SH-SY5Y (cell line): Measurements from ENCODE around the gene AP2S1.

Experiments
- GATA2 ChIP-seq: IDR thresholded peaks from 2 replicates; pipeline ENCODE4 v1.6.1; 2011; ENCODE audit warnings: mild to moderate bottlenecking, low read depth, low read length
- GATA3 ChIP-seq: IDR thresholded peaks from 2 replicates; pipeline ENCODE4 v1.6.1; 2011; ENCODE audit warnings: low read depth, mild to moderate bottlenecking, low read length, moderate library complexity

DNA sequence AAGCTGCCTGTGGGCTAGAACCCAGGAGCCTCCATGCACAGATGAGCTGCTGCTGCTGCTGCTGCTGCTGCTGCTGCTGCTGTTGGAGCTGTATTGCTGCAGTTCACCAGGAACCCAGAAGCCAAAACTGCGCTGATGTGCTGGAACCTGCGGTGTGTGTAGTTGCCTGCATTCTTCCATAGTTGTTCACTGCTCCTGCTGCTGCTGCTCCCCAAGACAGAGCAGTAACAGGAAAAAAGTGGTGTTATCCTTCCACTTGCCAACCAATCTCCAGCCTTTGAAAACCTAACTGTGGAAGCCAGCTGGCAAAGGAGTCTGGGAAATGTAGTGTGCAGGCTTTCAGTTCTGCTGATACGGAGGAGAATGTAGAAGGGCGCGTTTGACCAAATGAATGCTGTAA, 48.1 kb upstream of the AP2S1 start:
- no peak for TF ChIP-seq GATA3
- TF ChIP-seq GATA2 = no peak
